Hematopoietic multipotent progenitor cell treated with erythropoietin and hydrocortisone succinate and interleukin-3 and kit ligand, for 15 days (in vitro differentiated cells): ENCODE results near the gene ITPR2.
"Not testable (repeated sequence)": the region's sequence is repeated elsewhere in the genome, so short reads cannot be mapped to it uniquely, and the experiment has no call there.

Experiments used
- DNase-seq: peaks from one replicate; pipeline ENCODE4 v3.0.0-alpha.2; 2015; ENCODE audit warnings: low spot score

ITPR2 gene

GRCh38 chr12:26848156-26848825, 15.3 kb upstream of the ITPR2 start:
- no peak for DNase-seq

GRCh38 chr12:26847431-26847830, 14.4 kb upstream of the ITPR2 start:
- DNase-seq: no peak

GRCh38 chr12:26846416-26846815, 13.4 kb upstream of the ITPR2 start:
- DNase-seq: no peak

- peak; percentile 59 for DNase-seq
These were observed 13.0 kb upstream of the ITPR2 start for GRCh38 chr12:26845984-26846383.

DNA sequence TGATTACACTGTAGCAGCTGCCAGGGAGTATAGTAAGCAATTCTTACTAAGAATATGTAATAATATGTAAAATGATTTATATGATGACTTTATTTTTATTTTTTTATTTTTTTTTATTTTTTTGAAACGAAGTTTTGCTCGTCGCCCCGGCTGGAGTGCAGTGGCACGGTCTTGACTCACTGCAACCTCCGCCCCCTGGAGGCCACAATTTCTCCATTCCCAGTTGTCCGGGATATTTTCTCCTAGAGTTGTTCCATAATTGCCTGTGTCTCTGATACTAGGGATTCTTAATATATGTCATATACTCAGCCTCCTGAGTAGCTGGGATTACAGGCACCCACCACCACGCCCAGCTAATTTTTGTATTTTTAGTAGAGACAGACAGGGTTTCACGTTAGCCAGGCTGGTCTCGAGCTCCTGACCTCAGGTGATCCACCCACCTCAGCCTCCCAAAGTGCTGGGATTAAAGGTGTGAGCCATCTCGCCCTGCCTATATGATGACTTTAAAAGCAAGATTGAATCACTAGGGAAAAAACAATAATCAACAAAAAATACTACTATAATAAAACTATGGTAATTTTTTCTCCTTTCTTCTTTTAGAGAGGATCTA, 12.2 kb upstream of the ITPR2 start:
- peak; percentile 41 for DNase-seq

DNA sequence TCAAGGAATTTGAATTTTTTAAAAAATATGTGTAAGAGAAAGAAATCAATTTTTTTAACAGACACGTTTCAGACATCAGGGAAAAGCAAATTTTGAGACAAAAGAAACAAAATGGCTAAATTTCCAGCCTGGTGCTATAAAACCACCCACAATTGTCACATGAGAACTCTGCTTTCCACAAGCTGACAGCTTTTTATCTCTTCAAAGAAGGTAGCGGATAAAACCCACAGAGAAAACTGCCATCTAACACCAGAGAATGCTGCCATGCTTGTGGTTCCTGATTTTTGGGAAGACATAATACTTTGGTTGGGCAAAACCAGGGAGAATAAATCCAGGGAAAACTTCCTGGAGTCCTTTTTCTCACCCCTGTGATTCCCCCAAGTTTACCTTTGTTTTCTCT, 10.3 kb upstream of the ITPR2 start:
- DNase-seq: no peak

DNA sequence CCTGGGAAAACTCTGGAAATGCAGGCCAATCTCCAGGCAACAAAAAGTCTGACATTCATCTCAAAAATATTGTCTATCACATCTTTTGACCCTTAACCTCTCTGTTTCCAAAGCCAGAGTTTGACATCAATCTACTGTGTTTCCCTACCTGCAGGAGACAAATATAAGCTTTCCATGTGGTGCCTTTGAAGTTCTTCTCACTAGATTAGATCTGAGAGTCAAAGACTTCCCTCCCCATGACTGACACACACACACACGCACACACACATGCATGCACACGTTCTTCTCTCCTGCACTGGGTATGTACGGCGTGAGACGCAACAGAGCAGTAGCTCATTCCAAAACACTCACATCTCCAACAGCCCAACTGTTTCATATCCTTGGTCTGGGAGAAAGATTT, 8.1 kb upstream of the ITPR2 start:
- no peak for DNase-seq

- DNase-seq: no peak
These were observed 6.5 kb upstream of the ITPR2 start for GRCh38 chr12:26839512-26839911.

- no peak for DNase-seq
These were observed 6.0 kb upstream of the ITPR2 start for GRCh38 chr12:26838888-26839416.

GRCh38 chr12:26836201-26836600, 3.2 kb upstream of the ITPR2 start:
- no peak for DNase-seq

GRCh38 chr12:26834503-26835060, 1.6 kb upstream of the ITPR2 start:
- DNase-seq: not testable (repeated sequence)

DNA sequence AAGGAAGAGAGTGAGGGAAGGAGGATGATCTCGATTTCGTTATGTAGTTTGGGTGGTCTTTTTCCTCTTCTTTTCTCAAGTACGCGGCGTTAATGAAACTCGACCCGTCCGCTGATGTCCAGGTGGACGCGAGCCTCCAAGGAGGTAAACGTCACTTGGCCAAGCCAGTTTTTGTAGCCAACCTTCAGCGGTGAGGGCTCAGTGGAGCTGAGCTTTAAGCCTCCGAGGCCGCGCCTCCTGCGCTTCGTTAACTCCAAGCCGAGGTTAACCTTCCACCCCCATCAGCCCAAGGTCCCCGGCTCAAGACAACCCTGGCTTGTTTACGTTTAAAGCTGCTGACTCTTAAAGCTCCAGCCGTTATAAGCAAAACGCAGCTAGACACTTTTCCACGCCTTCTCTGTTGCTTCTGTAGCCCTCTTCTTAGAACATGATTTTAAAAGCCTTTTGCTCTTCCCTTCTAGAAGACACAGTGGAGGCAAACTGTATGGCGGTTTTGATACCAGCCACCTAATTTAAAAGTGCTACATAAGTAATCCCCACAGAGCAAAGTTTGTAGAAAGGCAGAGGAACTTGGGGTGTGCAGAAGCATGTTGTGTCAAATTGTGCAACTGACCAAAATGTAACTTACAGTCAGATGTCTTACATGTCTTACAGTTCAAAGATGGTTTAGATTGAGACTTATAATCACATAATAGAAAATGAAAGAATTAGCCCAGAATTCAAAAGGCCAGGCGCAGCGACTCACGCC, 923 bp upstream of the ITPR2 start:
- DNase-seq: no peak

- DNase-seq: peak; percentile 88
These were observed 808 bp downstream of the ITPR2 start for GRCh38 chr12:26831951-26832821.

- DNase-seq: no peak
These were observed 2.0 kb downstream of the ITPR2 start for GRCh38 chr12:26830783-26831551.

GRCh38 chr12:26830363-26830762, 2.6 kb downstream of the ITPR2 start:
- DNase-seq: no peak

- no peak for DNase-seq
These were observed 4.5 kb downstream of the ITPR2 start for GRCh38 chr12:26828280-26829073.

DNA sequence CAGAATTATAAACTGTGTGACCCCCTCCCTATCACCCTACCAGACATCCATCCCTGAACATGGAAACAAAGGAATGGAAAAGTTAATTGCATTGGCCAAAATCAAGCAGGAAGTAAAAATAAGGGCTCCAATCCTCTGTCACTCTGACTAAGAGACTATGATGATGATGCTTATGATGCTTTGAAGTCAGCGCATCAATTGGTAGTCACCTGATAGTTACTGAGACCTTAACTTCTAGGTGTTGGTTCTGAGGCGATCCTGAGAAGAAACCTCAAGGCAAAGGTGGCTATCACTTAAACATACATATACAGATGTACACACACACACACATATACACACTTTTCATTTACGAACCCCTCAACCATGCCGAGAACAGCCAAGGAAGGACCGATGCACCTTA, 6.6 kb downstream of the ITPR2 start:
- no peak for DNase-seq

- DNase-seq: no peak
These were observed 7.5 kb downstream of the ITPR2 start for GRCh38 chr12:26825459-26826016.

DNA sequence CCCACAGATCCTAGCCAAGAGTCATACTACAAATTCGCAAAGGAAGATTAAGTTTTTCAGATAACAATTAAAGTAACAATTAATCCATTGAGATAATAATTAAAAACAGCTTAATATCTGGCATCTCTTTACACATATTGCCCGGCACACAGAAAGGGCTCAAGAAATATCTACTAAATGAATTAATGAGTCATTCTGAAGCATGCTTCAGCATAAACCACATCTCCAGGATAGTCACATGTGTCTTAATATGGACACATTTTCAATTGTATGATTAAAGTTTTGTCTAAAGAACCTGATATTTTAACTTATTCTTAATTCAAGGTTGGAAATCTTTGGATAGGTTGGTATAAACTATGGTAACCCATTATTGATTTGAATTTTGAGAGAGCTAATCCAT, 9.6 kb downstream of the ITPR2 start:
- no peak for DNase-seq

- no peak for DNase-seq
These were observed 11.0 kb downstream of the ITPR2 start for GRCh38 chr12:26822026-26822425.
